SK-N-SH (cell line): ENCODE results near the gene POLG2. TPM values are rescaled to one million over a fixed set of nuclear protein-coding genes. Genes with fewer than 3 reads are reported as not detected.

ENCODE experiments used
- CTCF ChIA-PET: fragments of 300-600, 350-600 bp; formaldehyde crosslinking; extraction: SDS; loops from one replicate; lab custom pipeline; 2021; lab: Yijun Ruan, JAX
- POLR2A ChIA-PET: fragments of 350-600 bp; sonication (Branson Sonifier 250); formaldehyde crosslinking; extraction: SDS; loops from one replicate; lab custom pipeline; 2020; ENCODE audit warnings: antibody characterized with exemption, inconsistent platforms; lab: Yijun Ruan, JAX
- DNase-seq: peaks from one replicate; pipeline ENCODE4 v3.0.0; 2012
- H2AFZ ChIP-seq: fragments of 200-600 bp; sonication (generic); 2 replicates; pipeline ENCODE4 v1.8.1; 2016; ENCODE audit warnings: antibody characterized with exemption, mild to moderate bottlenecking, low read depth
- H3F3A ChIP-seq: fragments of 200-600 bp; sonication (generic); replicated peaks from 2 replicates; pipeline ENCODE3; 2016; ENCODE audit warnings: antibody characterized with exemption, mild to moderate bottlenecking; ENCODE audit not compliant: insufficient read depth
- H3K27ac ChIP-seq, 2 experiments: fragments of 200-500 bp in 1 of 2; fragments of 200-600 bp in 1 of 2; sonication (Bioruptor generic) in 1 of 2; sonication (generic), shearing (Covaris generic) in 1 of 2; 2 replicates each; pipeline versions ENCODE4 v1.5.1 to v1.6.1; 2014 to 2016; ENCODE audit warnings: low read depth in 2 of 2, inconsistent platforms in 1 of 2, low read length in 1 of 2, mild to moderate bottlenecking in 1 of 2, mixed read lengths in 1 of 2
- H3K27me3 ChIP-seq: fragments of 200-600 bp; sonication (generic), shearing (Covaris generic); 2 replicates; pipeline ENCODE4 v1.6.1; 2016; ENCODE audit warnings: mixed run types; ENCODE audit not compliant: insufficient read depth
- H3K36me3 ChIP-seq, 2 experiments: fragments of 200-500 bp in 1 of 2; fragments of 200-600 bp in 1 of 2; sonication (Bioruptor generic) in 1 of 2; sonication (generic) in 1 of 2; replicated peaks in 1 of 2; 2 replicates each; pipeline versions ENCODE3 to v1.5.1; 2014 to 2016; ENCODE audit warnings: low read length in 1 of 2, mild to moderate bottlenecking in 1 of 2; ENCODE audit not compliant: insufficient read depth in 2 of 2, control insufficient read depth in 1 of 2
- H3K4me1 ChIP-seq, 2 experiments: fragments of 200-500 bp in 1 of 2; fragments of 200-600 bp in 1 of 2; sonication (Bioruptor generic) in 1 of 2; sonication (generic), shearing (Covaris generic) in 1 of 2; 2 replicates each; pipeline versions ENCODE4 v1.5.1 to v1.6.1; 2014 to 2016; ENCODE audit warnings: low read depth in 1 of 2, low read length in 1 of 2, mixed run types in 1 of 2; ENCODE audit not compliant: insufficient read depth in 2 of 2, control insufficient read depth in 1 of 2
- H3K4me2 ChIP-seq: fragments of 200-600 bp; sonication (generic), shearing (Covaris generic); 2 replicates; pipeline ENCODE4 v1.6.1; 2017; ENCODE audit warnings: mixed run types
- H3K4me3 ChIP-seq, 2 experiments: fragments of 200-500 bp in 1 of 2; fragments of 200-600 bp in 1 of 2; sonication (Bioruptor generic) in 1 of 2; sonication (generic), shearing (Covaris generic) in 1 of 2; 2 replicates each; pipeline versions ENCODE4 v1.5.1 to v1.8.1; 2014 to 2016; ENCODE audit warnings: low read depth in 2 of 2, inconsistent platforms in 1 of 2, low read length in 1 of 2, mild to moderate bottlenecking in 1 of 2, mixed read lengths in 1 of 2, moderate library complexity in 1 of 2
- H3K79me2 ChIP-seq: fragments of 200-600 bp; sonication (generic); 2 replicates; pipeline ENCODE4 v1.8.1; 2017; ENCODE audit warnings: mild to moderate bottlenecking; ENCODE audit not compliant: insufficient read depth
- H3K9ac ChIP-seq: fragments of 200-600 bp; sonication (generic); 2 replicates; pipeline ENCODE4 v1.6.1; 2017; ENCODE audit warnings: mixed run types
- H3K9me2 ChIP-seq: fragments of 200-600 bp; sonication (generic); 2 replicates; pipeline ENCODE4 v1.6.1; 2017; ENCODE audit warnings: mixed run types
- H3K9me3 ChIP-seq: fragments of 200-600 bp; sonication (generic); 2 replicates; pipeline ENCODE4 v1.6.1; 2017; ENCODE audit warnings: mixed run types, mild to moderate bottlenecking, moderate library complexity
- H4K20me1 ChIP-seq: fragments of 200-600 bp; sonication (generic); 2 replicates; pipeline ENCODE4 v1.6.1; 2017; ENCODE audit warnings: mild to moderate bottlenecking, mixed run types; ENCODE audit not compliant: insufficient read depth
- CTCF ChIP-seq: fragments of 200-600 bp; sonication (generic); IDR thresholded peaks from 2 replicates; pipeline ENCODE4 v1.6.1; 2017; ENCODE audit warnings: antibody characterized with exemption, mild to moderate bottlenecking, moderate library complexity
- EP300 ChIP-seq, 2 experiments: IDR thresholded peaks; 2 replicates each; pipeline versions ENCODE4 v1.4.0 to v1.6.1; 2012; ENCODE audit warnings: borderline replicate concordance in 1 of 2, low read depth in 1 of 2, low read length in 1 of 2
- EZH2phosphoT487 ChIP-seq: fragments of 200-600 bp; sonication (generic); IDR thresholded peaks from 2 replicates; pipeline ENCODE4 v1.6.1; 2017; ENCODE audit warnings: low read depth, mixed run types, mild to moderate bottlenecking, antibody characterized with exemption, moderate library complexity, borderline replicate concordance
- GATA2 ChIP-seq: sonication (generic); formaldehyde crosslinking; IDR thresholded peaks from 2 replicates; pipeline ENCODE4 v1.5.0; 2020; ENCODE audit warnings: mild to moderate bottlenecking, missing genetic modification reagents
- JUND ChIP-seq: IDR thresholded peaks from 2 replicates; pipeline ENCODE4 v1.4.0; 2012
- MEF2A ChIP-seq: IDR thresholded peaks from 2 replicates; pipeline ENCODE4 v1.4.0; 2012; ENCODE audit warnings: low read depth, borderline replicate concordance
- MXI1 ChIP-seq: IDR thresholded peaks from 2 replicates; pipeline ENCODE4 v1.6.1; 2012; ENCODE audit warnings: mild to moderate bottlenecking, low read depth, low read length, improper control_type of control experiment
- NFIC ChIP-seq: IDR thresholded peaks from 2 replicates; pipeline ENCODE4 v1.4.0; 2012; ENCODE audit warnings: borderline replicate concordance
- POLR2AphosphoS5 ChIP-seq: IDR thresholded peaks from 2 replicates; pipeline ENCODE4 v1.6.1; 2012; ENCODE audit warnings: low read depth, low read length
- RAD21 ChIP-seq: IDR thresholded peaks from 2 replicates; pipeline ENCODE4 v1.6.1; 2012; ENCODE audit warnings: mild to moderate bottlenecking, low read length
- RCOR1 ChIP-seq: fragments of 150-350 bp; IDR thresholded peaks from 2 replicates; pipeline ENCODE4 v1.6.1; 2017; ENCODE audit warnings: antibody characterized with exemption, low read length
- REST ChIP-seq: IDR thresholded peaks from 2 replicates; pipeline ENCODE4 v1.6.1; 2012; ENCODE audit warnings: mild to moderate bottlenecking, low read depth, low read length, moderate library complexity
- SIN3A ChIP-seq: IDR thresholded peaks from 2 replicates; pipeline ENCODE4 v1.6.1; 2012; ENCODE audit warnings: low read depth, mild to moderate bottlenecking, low read length, moderate library complexity, borderline replicate concordance
- SMC3 ChIP-seq: IDR thresholded peaks from 2 replicates; pipeline ENCODE4 v1.6.1; 2012; ENCODE audit warnings: low read depth, low read length, improper control_type of control experiment
- TEAD4 ChIP-seq: IDR thresholded peaks from 2 replicates; pipeline ENCODE4 v1.4.0; 2012; ENCODE audit warnings: mild to moderate bottlenecking, borderline replicate concordance; ENCODE audit not compliant: insufficient read depth
- USF2 ChIP-seq: fragments of 150-350 bp; IDR thresholded peaks from 2 replicates; pipeline ENCODE4 v1.6.1; 2017; ENCODE audit warnings: antibody characterized with exemption, low read length, low read depth, borderline replicate concordance
- ZBTB33 ChIP-seq: IDR thresholded peaks from 2 replicates; pipeline ENCODE4 v1.4.0; 2012; ENCODE audit warnings: low read depth, borderline replicate concordance
- WGBS: methylation state at CpG from one replicate; pipeline ENCODE4 v1.1.6; 2017; ENCODE audit warnings: low lambda C conversion rate; 5-methylcytosine and 5-hydroxymethylcytosine counted together
- polyA plus RNA-seq, 3 experiments: library from polyadenylated mRNA; depleted of rRNA; stranded (reverse); fragments of >200 nt; gene quantifications; 2 replicates each; pipeline ENCODE4 v1.2.3, GENCODE V29; 2012
- small RNA-seq, 7 experiments: library from RNA; depleted of rRNA; stranded (forward); fragments of <200 nt; gene quantifications; one replicate each; pipeline ENCODE3, GENCODE V24; 2012

The POLG2 gene
- polyA plus RNA-seq, 1 of the 3 experiments (the other 2 are of a cell fraction), result 18.0 TPM

- H3K79me2 ChIP-seq, result no peaks in the 10 kb centered on the region
- H3K27ac ChIP-seq, result no peak overlapping the region
- no peaks in the 10 kb centered on the region for H4K20me1 ChIP-seq
- CTCF ChIA-PET, result interaction anchor here (1.3 to 4.8 kb wide), 3 partner anchors 9 to 108 kb away, joined by 4 to 70 read pairs (median 8); no protein-coding TSS in a partner anchor
- WGBS, result 78% methylated on average over 1 of the region's 1 CpG
- no peaks in the 10 kb centered on the region for H3K9me2 ChIP-seq
- no peaks in the 10 kb centered on the region for H3K9me3 ChIP-seq
- H3F3A ChIP-seq, result no peaks in the 10 kb centered on the region
- no peaks in the 10 kb centered on the region for H3K36me3 ChIP-seq
- POLR2A ChIA-PET, result no interaction called here
- H3K4me1 ChIP-seq, result peaks cover 0 to 8% of the 10 kb centered on the region in 2 experiments; a peak in 1 of 4 replicates
- no peak for DNase-seq
- H3K27me3 ChIP-seq, result no peaks in the 10 kb centered on the region
- no peak overlapping the region for H3K9ac ChIP-seq
- no peak overlapping the region for H2AFZ ChIP-seq
- H3K4me2 ChIP-seq, result no peak overlapping the region
- H3K4me3 ChIP-seq, result no peak overlapping the region
- TF ChIP-seq ZBTB33, result no peak
- no peak for TF ChIP-seq EZH2phosphoT487
- no peak for TF ChIP-seq JUND
- TF ChIP-seq MXI1, result no peak
- no peak for TF ChIP-seq RCOR1
- no peak for TF ChIP-seq MEF2A
- no peak for TF ChIP-seq TEAD4
- no peak for TF ChIP-seq NFIC
- TF ChIP-seq USF2, result no peak
- no peak for TF ChIP-seq POLR2AphosphoS5
- TF ChIP-seq SMC3, result no peak
- no peak for TF ChIP-seq REST
- TF ChIP-seq EP300 (IDR thresholded peaks at IDR 0.05; ENCODE audit: borderline replicate concordance in 1 of 2, low read depth in 1 of 2, low read length in 1 of 2), result no peak
- no peak for TF ChIP-seq RAD21
- TF ChIP-seq GATA2, result no peak
- TF ChIP-seq SIN3A, result no peak
- TF ChIP-seq CTCF, result no peak
These were observed 68.4 kb downstream of the POLG2 start for GRCh38 chr17:64428406-64428805.

Small RNA genes lying within 50 kb of the gene (small RNA-seq; reads per million reads assigned to genes)
- gene ATP5MFP4, result 0 reads per million in 7 experiments

Other genes starting within 250 kb of the POLG2 start
- gene TEX2, start 233.8 kb downstream of the POLG2 start, polyA plus RNA-seq (2012; rRNA removed), result 24.0 and 30.7 TPM in 2 replicates
- 0.10 TPM in 2 replicates for gene PECAM1, start 106.2 kb downstream of the POLG2 start, polyA plus RNA-seq (2012; rRNA removed)
- gene MILR1, start 47.9 kb downstream of the POLG2 start, polyA plus RNA-seq (2012; rRNA removed), result 4.9 and 6.0 TPM in 2 replicates
- gene DDX5, start 9.2 kb upstream of the POLG2 start, polyA plus RNA-seq (2012; rRNA removed), result 1,642 and 1,870 TPM in 2 replicates
- gene CEP95, start 9.9 kb upstream of the POLG2 start, polyA plus RNA-seq (2012; rRNA removed), result 30.8 and 40.1 TPM in 2 replicates
- 36.6 and 52.4 TPM in 2 replicates for gene SMURF2, start 165.3 kb upstream of the POLG2 start, polyA plus RNA-seq (2012; rRNA removed)